ENCODE data around the gene PVALEF.

PVALEF gene

DNA sequence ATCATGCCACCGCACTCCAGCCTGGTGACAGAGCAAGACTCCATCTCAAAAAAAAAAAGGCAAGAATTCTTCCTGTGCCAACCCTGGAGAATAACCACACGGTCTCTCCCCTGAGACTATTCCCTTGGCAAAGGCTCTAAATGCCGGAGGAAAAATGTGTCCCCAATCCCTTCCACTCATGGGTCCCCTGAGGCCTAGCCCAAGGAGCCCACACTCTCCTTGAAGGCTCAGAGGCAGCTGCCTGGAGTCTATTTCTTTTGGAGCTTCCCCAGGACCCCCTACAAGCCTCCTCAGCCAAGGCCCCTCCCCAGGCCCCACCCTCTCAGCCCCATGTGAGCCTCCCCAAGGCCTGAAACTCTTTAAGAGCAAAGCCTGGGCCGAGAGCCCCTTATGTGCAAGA is 40.9 kb downstream of the PVALEF start:
- no peak for TF ChIP-seq YY1 (IDR thresholded peaks at IDR 0.05; ENCODE audit: low read depth)
- no peak for TF ChIP-seq CEBPB (IDR thresholded peaks at IDR 0.05)
- no peak for TF ChIP-seq CREB1 (IDR thresholded peaks at IDR 0.05; ENCODE audit: low read depth)
- TF ChIP-seq, protein P1, sequence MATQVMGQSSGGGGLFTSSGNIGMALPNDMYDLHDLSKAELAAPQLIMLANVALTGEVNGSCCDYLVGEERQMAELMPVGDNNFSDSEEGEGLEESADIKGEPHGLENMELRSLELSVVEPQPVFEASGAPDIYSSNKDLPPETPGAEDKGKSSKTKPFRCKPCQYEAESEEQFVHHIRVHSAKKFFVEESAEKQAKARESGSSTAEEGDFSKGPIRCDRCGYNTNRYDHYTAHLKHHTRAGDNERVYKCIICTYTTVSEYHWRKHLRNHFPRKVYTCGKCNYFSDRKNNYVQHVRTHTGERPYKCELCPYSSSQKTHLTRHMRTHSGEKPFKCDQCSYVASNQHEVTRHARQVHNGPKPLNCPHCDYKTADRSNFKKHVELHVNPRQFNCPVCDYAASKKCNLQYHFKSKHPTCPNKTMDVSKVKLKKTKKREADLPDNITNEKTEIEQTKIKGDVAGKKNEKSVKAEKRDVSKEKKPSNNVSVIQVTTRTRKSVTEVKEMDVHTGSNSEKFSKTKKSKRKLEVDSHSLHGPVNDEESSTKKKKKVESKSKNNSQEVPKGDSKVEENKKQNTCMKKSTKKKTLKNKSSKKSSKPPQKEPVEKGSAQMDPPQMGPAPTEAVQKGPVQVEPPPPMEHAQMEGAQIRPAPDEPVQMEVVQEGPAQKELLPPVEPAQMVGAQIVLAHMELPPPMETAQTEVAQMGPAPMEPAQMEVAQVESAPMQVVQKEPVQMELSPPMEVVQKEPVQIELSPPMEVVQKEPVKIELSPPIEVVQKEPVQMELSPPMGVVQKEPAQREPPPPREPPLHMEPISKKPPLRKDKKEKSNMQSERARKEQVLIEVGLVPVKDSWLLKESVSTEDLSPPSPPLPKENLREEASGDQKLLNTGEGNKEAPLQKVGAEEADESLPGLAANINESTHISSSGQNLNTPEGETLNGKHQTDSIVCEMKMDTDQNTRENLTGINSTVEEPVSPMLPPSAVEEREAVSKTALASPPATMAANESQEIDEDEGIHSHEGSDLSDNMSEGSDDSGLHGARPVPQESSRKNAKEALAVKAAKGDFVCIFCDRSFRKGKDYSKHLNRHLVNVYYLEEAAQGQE (IDR thresholded peaks at IDR 0.05; ENCODE audit: low read depth), result no peak
- TF ChIP-seq ZBTB7A (IDR thresholded peaks at IDR 0.05; ENCODE audit: low read depth), result no peak

DNA sequence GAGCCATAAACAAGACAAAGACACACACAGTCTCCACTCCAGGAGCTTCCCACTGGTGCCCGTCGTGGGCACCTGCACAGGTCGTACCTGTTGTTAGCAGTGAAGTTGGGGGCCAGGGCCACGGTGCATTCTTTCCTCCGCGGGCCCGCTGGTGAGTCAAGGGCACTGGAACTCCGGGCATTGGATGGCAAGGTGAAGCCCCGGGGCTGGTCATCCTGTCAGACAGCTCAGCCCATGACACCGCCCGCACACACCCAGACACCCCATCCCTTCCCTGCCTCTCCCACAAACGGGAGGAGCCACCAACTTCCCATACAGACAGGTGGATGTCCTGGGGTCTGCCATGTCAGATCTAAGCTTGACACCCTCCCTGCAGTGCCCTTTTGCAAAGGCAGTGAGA is 41.4 kb downstream of the PVALEF start:
- no peak for TF ChIP-seq EP300 (IDR thresholded peaks at IDR 0.05; ENCODE audit: borderline replicate concordance)
- no peak for TF ChIP-seq EGR1 (IDR thresholded peaks at IDR 0.05)
- TF ChIP-seq USF1 (IDR thresholded peaks at IDR 0.05), result no peak
- TF ChIP-seq, protein P1 (IDR thresholded peaks at IDR 0.05; ENCODE audit: low read depth), result no peak
- no peak for TF ChIP-seq YY1 (IDR thresholded peaks at IDR 0.05; ENCODE audit: low read depth)
- no peak for TF ChIP-seq TCF12 (IDR thresholded peaks at IDR 0.05; ENCODE audit: low read depth)
- no peak for TF ChIP-seq NFIC (IDR thresholded peaks at IDR 0.05)
- no peak for TF ChIP-seq RAD21 (IDR thresholded peaks at IDR 0.05; ENCODE audit: low read depth)
- no peak for TF ChIP-seq ZBTB7A (IDR thresholded peaks at IDR 0.05; ENCODE audit: low read depth)
- no peak for TF ChIP-seq TEAD4 (IDR thresholded peaks at IDR 0.05)
- TF ChIP-seq TAF1 (IDR thresholded peaks at IDR 0.05; ENCODE audit: low read depth), result no peak
- no peak for TF ChIP-seq MAX (IDR thresholded peaks at IDR 0.05)
- no peak for TF ChIP-seq FOXM1 (IDR thresholded peaks at IDR 0.05; ENCODE audit: borderline replicate concordance, low read depth)
- no peak for TF ChIP-seq CREB1 (IDR thresholded peaks at IDR 0.05; ENCODE audit: low read depth)

DNA sequence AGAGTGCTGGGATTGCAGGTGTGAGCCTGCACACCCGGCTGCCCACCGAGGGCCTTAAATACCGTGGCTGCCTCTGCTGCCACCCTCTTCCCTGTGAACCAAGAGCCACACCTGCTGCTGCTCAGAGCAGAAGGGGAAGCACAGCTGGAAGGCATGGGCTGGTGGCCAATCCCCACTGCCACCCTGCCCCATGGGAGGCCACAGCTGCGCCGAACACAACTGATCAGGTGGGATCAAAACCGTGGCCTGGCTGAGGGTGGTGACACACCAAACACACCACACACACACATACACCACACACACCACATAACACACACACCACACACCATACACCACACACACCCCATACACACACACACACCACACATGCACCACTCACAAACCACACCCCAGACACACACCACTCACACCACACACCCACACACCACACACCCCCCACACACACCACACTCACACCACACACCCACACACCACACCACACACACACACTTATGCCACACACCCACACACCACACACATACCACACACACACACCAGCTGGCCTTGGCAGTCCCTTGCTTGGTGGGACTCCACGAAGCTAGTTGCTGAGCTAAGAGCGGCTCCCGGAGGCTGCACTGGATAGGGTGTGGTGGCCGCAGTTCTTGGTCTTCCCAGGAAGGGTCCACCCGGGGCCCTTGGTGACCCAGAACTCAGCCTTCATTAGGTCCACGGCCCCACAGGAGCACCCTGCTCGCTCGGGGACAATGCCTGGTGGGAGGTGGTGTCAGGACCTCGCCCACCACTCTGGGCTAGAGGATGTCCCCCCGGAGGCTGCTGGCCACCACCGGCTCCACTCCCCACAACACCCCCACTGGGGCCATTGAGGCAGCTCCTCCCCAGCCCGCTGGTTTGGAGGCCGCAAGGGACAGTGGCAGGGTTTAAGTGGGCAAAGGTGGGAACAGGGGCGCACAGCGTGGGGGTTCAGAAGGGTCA is 42.6 kb downstream of the PVALEF start:
- no peak for TF ChIP-seq USF1 (IDR thresholded peaks at IDR 0.05)
- no peak for TF ChIP-seq EGR1 (IDR thresholded peaks at IDR 0.05)

GRCh38 chr17:81208651-81209050 is 43.3 kb downstream of the PVALEF start:
- no peak for TF ChIP-seq NFIC (IDR thresholded peaks at IDR 0.05)
- TF ChIP-seq FOXM1 (IDR thresholded peaks at IDR 0.05; ENCODE audit: borderline replicate concordance, low read depth), result no peak
- TF ChIP-seq TCF12 (IDR thresholded peaks at IDR 0.05; ENCODE audit: low read depth), result no peak
- TF ChIP-seq TAF1 (IDR thresholded peaks at IDR 0.05; ENCODE audit: low read depth), result no peak
- TF ChIP-seq MAX (IDR thresholded peaks at IDR 0.05), result no peak
- no peak for TF ChIP-seq EP300 (IDR thresholded peaks at IDR 0.05; ENCODE audit: borderline replicate concordance)
- no peak for TF ChIP-seq RAD21 (IDR thresholded peaks at IDR 0.05; ENCODE audit: low read depth)
- TF ChIP-seq, protein P1 (IDR thresholded peaks at IDR 0.05; ENCODE audit: low read depth), result no peak
- no peak for TF ChIP-seq CREB1 (IDR thresholded peaks at IDR 0.05; ENCODE audit: low read depth)
- no peak for TF ChIP-seq ZBTB7A (IDR thresholded peaks at IDR 0.05; ENCODE audit: low read depth)
- TF ChIP-seq YY1 (IDR thresholded peaks at IDR 0.05; ENCODE audit: low read depth), result no peak
- TF ChIP-seq USF1 (IDR thresholded peaks at IDR 0.05), result no peak

Data from Ishikawa (cell line).